Esophagus squamous epithelium (tissue), 4 donors: Measurements from ENCODE around the gene RERE.

Source experiments
- POLR2A ChIP-seq, 4 donors: fragments of 450-650 bp; IDR thresholded peaks; one replicate each; pipeline ENCODE4 v1.6.1; 2017; ENCODE audit warnings: antibody characterized with exemption in 4 of 4, mild to moderate bottlenecking in 4 of 4, moderate library complexity in 3 of 4
- TF ChIP-seq, protein P1 (sequence below), 6 experiments: fragments of 450-650 bp in 4 of 6; fragments of 200-600 bp in 2 of 6; sonication (generic) in 2 of 6; IDR thresholded peaks; one replicate each; pipeline ENCODE4 v1.5.1; 2016 to 2019; ENCODE audit warnings: antibody characterized with exemption in 6 of 6, mild to moderate bottlenecking in 4 of 6, moderate library complexity in 4 of 6

DNA sequence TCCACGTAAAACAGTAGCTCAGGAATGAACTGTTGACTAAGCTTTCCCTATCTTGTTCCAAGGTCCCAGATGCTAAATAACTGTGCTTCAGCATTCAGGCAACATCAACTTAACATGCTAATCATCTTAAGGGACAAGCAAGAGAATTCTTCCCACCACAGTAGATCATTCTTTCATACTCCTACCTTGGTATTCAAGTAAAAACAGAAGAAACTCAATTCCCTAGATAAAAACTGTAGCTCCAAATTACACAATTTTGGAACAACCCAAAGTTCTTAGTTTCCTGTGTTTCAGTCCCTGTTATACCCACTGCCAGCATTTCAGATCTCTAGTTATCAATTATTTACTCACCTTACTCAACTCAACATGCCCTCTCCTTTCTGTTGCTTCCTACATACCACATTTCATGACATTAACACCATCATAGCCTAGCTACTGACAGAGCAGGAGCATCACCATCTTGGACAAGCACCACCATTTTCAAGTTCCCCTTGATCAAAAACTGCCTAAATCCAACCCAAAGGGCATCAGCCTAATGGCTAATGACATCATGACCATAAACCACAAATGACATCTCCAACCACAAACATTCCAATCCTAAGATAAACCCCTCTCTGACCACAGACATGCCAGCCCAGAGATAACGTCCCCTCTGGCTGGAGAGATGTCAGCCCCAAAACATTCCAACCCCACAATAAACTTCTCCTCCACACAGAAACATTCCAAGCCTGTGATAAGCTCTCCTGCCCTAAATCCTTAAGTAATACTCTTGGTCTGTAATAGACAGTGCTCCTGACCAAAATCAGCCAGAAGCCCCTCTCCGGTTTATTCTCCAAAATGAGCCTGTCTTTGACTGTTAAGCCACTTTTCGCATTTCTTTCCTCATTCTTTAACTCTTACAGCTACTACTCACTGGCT, 191.2 kb downstream of the RERE start:
- TF ChIP-seq, protein P1, sequence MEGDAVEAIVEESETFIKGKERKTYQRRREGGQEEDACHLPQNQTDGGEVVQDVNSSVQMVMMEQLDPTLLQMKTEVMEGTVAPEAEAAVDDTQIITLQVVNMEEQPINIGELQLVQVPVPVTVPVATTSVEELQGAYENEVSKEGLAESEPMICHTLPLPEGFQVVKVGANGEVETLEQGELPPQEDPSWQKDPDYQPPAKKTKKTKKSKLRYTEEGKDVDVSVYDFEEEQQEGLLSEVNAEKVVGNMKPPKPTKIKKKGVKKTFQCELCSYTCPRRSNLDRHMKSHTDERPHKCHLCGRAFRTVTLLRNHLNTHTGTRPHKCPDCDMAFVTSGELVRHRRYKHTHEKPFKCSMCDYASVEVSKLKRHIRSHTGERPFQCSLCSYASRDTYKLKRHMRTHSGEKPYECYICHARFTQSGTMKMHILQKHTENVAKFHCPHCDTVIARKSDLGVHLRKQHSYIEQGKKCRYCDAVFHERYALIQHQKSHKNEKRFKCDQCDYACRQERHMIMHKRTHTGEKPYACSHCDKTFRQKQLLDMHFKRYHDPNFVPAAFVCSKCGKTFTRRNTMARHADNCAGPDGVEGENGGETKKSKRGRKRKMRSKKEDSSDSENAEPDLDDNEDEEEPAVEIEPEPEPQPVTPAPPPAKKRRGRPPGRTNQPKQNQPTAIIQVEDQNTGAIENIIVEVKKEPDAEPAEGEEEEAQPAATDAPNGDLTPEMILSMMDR (IDR thresholded peaks at IDR 0.05): no peak
- no peak for TF ChIP-seq POLR2A (IDR thresholded peaks at IDR 0.05)
